Activated CD4-positive, alpha-beta T cell treated with anti-CD3 and anti-CD28 coated beads, Interleukin-10, Interleukin-2, amounts not matched to agents 100 ng/mL and 50 ng/mL, durations not matched to agents 16 hours and 8 hours (primary cell): ENCODE measurements around the gene CFAP74.
A peak's percentile ranks its signal among the peaks of the same experiment; 100 is the strongest.

Experiments used
- DNase-seq: peaks from one replicate; pipeline ENCODE4 v3.0.0-alpha.2; 2020

The CFAP74 gene

GRCh38 chr1:1925437-1926345 is 77.9 kb downstream of the CFAP74 start:
- DNase-seq = no peak

- no peak for DNase-seq
Measured at GRCh38 chr1:1924849-1925248, 78.7 kb downstream of the CFAP74 start.

GRCh38 chr1:1924386-1924785 is 79.2 kb downstream of the CFAP74 start:
- no peak for DNase-seq

- no peak for DNase-seq
Measured at GRCh38 chr1:1922956-1923833, 80.4 kb downstream of the CFAP74 start.

- DNase-seq = no peak
Measured at GRCh38 chr1:1922702-1922955, 81.0 kb downstream of the CFAP74 start.

GRCh38 chr1:1921901-1922701 is 81.5 kb downstream of the CFAP74 start:
- no peak for DNase-seq

GRCh38 chr1:1921459-1921862 is 82.1 kb downstream of the CFAP74 start:
- DNase-seq = no peak

GRCh38 chr1:1920608-1921458 is 82.8 kb downstream of the CFAP74 start:
- no peak for DNase-seq

- no peak for DNase-seq
Measured at GRCh38 chr1:1920057-1920607, 83.5 kb downstream of the CFAP74 start.

GRCh38 chr1:1919304-1920056 is 84.1 kb downstream of the CFAP74 start:
- DNase-seq = peak; percentile 100

GRCh38 chr1:1918901-1919303 is 84.7 kb downstream of the CFAP74 start, which contains the start of gene TMEM52:
TSS of gene TMEM52 (minus strand) at chr1:1919279. CDS start at chr1:1919265, 14 bp downstream.
- DNase-seq = no peak

GRCh38 chr1:1917995-1918900 is 85.3 kb downstream of the CFAP74 start:
- DNase-seq = no peak

- no peak for DNase-seq
Measured at GRCh38 chr1:1917304-1917976, 86.1 kb downstream of the CFAP74 start.

GRCh38 chr1:1916851-1917251 is 86.7 kb downstream of the CFAP74 start:
- DNase-seq = no peak

GRCh38 chr1:1915911-1916840 is 87.4 kb downstream of the CFAP74 start:
- DNase-seq = no peak

GRCh38 chr1:1914971-1915692 is 88.5 kb downstream of the CFAP74 start, which contains the start of gene CALML6:
TSS of gene CALML6 (plus strand) at chr1:1915260. CDS start at chr1:1915281, 21 bp downstream.
- no peak for DNase-seq
